T-helper 1 cell treated with Interleukin-12 subunit alpha and Interleukin-12 subunit beta and Interleukin-4 antibody, amounts not matched to agents 30 ng/mL and 1 ng/mL, for 36 hours (primary cell): ENCODE results near the gene NLRP6. TPM values are rescaled to one million over a fixed set of nuclear protein-coding genes. Genes with fewer than 3 reads are reported as not detected.

Experiments
- intact Hi-C: fragments of 100-400 bp; cut with micrococcal nuclease; formaldehyde crosslinking; loops from one replicate; pipeline ENCODE4 v1.15.1; 2024
- total RNA-seq: library from RNA; stranded (reverse); gene quantifications from 2 replicates; pipeline ENCODE4 v1.2.3, GENCODE V29; 2022

NLRP6 gene
- total RNA-seq, 1 donor from 2014 or later = 11.7 TPM

- intact Hi-C loops = no loop called here
Observed at GRCh38 chr11:255176-255575, 23.0 kb upstream of the NLRP6 start.

GRCh38 chr11:255816-256215, 22.4 kb upstream of the NLRP6 start:
- intact Hi-C loops = no loop called here

- intact Hi-C loops = no loop called here
Observed at GRCh38 chr11:256952-257737, 21.1 kb upstream of the NLRP6 start.

GRCh38 chr11:257766-258493, 20.3 kb upstream of the NLRP6 start:
- intact Hi-C loops = no loop called here

- intact Hi-C loops = no loop called here
Observed at GRCh38 chr11:259413-259812, 18.8 kb upstream of the NLRP6 start.

- intact Hi-C loops = no loop called here
Observed at GRCh38 chr11:261624-262023, 16.6 kb upstream of the NLRP6 start.

GRCh38 chr11:266676-267439, 11.3 kb upstream of the NLRP6 start:
- intact Hi-C loops = loop anchor here (1.0 to 5.0 kb wide), 2 partner anchors 140 to 540 kb away; partner anchors contain the start of genes PIDD1 and RPLP2

- intact Hi-C loops = loop anchor here (1.0 to 5.0 kb wide), 2 partner anchors 140 to 540 kb away; partner anchors contain the start of genes PIDD1 and RPLP2
Observed at GRCh38 chr11:267491-267994, 10.7 kb upstream of the NLRP6 start.

- intact Hi-C loops = loop anchor here (1.0 to 5.0 kb wide), 11 partner anchors 9 to 539 kb away; partner anchors contain the start of genes BET1L, IFITM1, PIDD1 and PSMD13
Observed at GRCh38 chr11:268716-269145, 9.5 kb upstream of the NLRP6 start.

- intact Hi-C loops = loop anchor here (1.0 to 5.0 kb wide), 11 partner anchors 8 to 538 kb away; partner anchors contain the start of genes BET1L, IFITM1, PIDD1 and PSMD13
Observed at GRCh38 chr11:269146-269890, 8.9 kb upstream of the NLRP6 start.

- intact Hi-C loops = no loop called here
Observed at GRCh38 chr11:270451-271318, 7.5 kb upstream of the NLRP6 start.

- intact Hi-C loops = no loop called here
Observed at GRCh38 chr11:271319-271715, 6.9 kb upstream of the NLRP6 start.

- intact Hi-C loops = no loop called here
Observed at GRCh38 chr11:272195-272930, 5.8 kb upstream of the NLRP6 start.

- intact Hi-C loops = no loop called here
Observed at GRCh38 chr11:272931-273198, 5.3 kb upstream of the NLRP6 start.

GRCh38 chr11:276219-276618, 2.0 kb upstream of the NLRP6 start:
- intact Hi-C loops = no loop called here

GRCh38 chr11:279040-279965, 1.1 kb downstream of the NLRP6 start:
- intact Hi-C loops = no loop called here

- intact Hi-C loops = no loop called here
Observed at GRCh38 chr11:279966-280705, 1.9 kb downstream of the NLRP6 start.
